ENCODE measurements around the gene ZNF691. TPM values are rescaled to one million over a fixed set of nuclear protein-coding genes. Genes with fewer than 3 reads are reported as not detected.
"Not testable (repeated sequence)": the region's sequence is repeated elsewhere in the genome, so short reads cannot be mapped to it uniquely, and the experiment has no call there.

Gene ZNF691
- total RNA-seq, 1 donor from 2014 or later, result 11.9 TPM

- Histone ChIP-seq H3K9me3 (no peaks in the 10 kb centered on the region), H3K27ac (no peak overlapping the region), H3K4me1 (peaks cover 9% of the 10 kb centered on the region), H3K36me3 (peaks cover 26% of the 10 kb centered on the region), H3K4me3 (no peak overlapping the region), H3K27me3 (ENCODE audit: low read depth) (no peaks in the 10 kb centered on the region)
- ATAC-seq, result no peak
- intact Hi-C loops (cut with DNase I), result no loop called here
- no peak for TF ChIP-seq CTCF (IDR thresholded peaks at IDR 0.05)
- DNase-seq, result no peak
Measured at GRCh38 chr1:42851960-42852607, 5.7 kb downstream of the ZNF691 start.

GRCh38 chr1:42852608-42852980 is 6.2 kb downstream of the ZNF691 start:
- intact Hi-C loops (cut with DNase I), result no loop called here
- no peak for TF ChIP-seq CTCF (IDR thresholded peaks at IDR 0.05)
- Histone ChIP-seq H3K9me3 (no peaks in the 10 kb centered on the region), H3K4me3 (no peak overlapping the region), H3K36me3 (peaks cover 26% of the 10 kb centered on the region), H3K4me1 (peaks cover 4% of the 10 kb centered on the region), H3K27me3 (ENCODE audit: low read depth) (no peaks in the 10 kb centered on the region), H3K27ac (no peak overlapping the region)
- DNase-seq, result no peak
- no peak for ATAC-seq

- no peak for TF ChIP-seq CTCF (IDR thresholded peaks at IDR 0.05)
- H3K27ac ChIP-seq, result no peak overlapping the region
- DNase-seq (no peak), ATAC-seq (no peak)
- H3K36me3 ChIP-seq, result peaks cover 26% of the 10 kb centered on the region
- no peaks in the 10 kb centered on the region for H3K27me3 ChIP-seq (ENCODE audit: low read depth)
- H3K9me3 ChIP-seq, result no peaks in the 10 kb centered on the region
- intact Hi-C loops (cut with DNase I), result no loop called here
- no peak overlapping the region for H3K4me3 ChIP-seq
- no peaks in the 10 kb centered on the region for H3K4me1 ChIP-seq
Measured at GRCh38 chr1:42853116-42853884, 6.9 kb downstream of the ZNF691 start.

- H3K27ac ChIP-seq; H3K4me3 ChIP-seq; intact Hi-C loops (cut with DNase I); H3K36me3 ChIP-seq; ATAC-seq; H3K9me3 ChIP-seq; H3K27me3 ChIP-seq (ENCODE audit: low read depth); H3K4me1 ChIP-seq; DNase-seq: not testable (repeated sequence)
Measured at GRCh38 chr1:42856554-42856953, 10.1 kb downstream of the ZNF691 start.

- H3K36me3 ChIP-seq; intact Hi-C loops (cut with DNase I): not testable (repeated sequence)
Measured at GRCh38 chr1:42859366-42859765, 13.0 kb downstream of the ZNF691 start.

GRCh38 chr1:42860339-42861013 is 14.1 kb downstream of the ZNF691 start:
- no peak for DNase-seq
- H3K36me3 ChIP-seq, result no peaks in the 10 kb centered on the region
- H3K4me1 ChIP-seq, result no peaks in the 10 kb centered on the region
- peaks cover 7% of the 10 kb centered on the region for H3K27me3 ChIP-seq (ENCODE audit: low read depth)
- ATAC-seq, result no peak
- no peak for TF ChIP-seq CTCF (IDR thresholded peaks at IDR 0.05)
- no peaks in the 10 kb centered on the region for H3K9me3 ChIP-seq
- no peak overlapping the region for H3K4me3 ChIP-seq
- no peak overlapping the region for H3K27ac ChIP-seq
- intact Hi-C loops (cut with DNase I), result no loop called here

More at GRCh38 chr1:42859366-42859765, 13.0 kb downstream of the ZNF691 start:
- H3K9me3 ChIP-seq; H3K27me3 ChIP-seq (ENCODE audit: low read depth); DNase-seq; ATAC-seq; H3K4me3 ChIP-seq; H3K4me1 ChIP-seq; H3K27ac ChIP-seq: not testable (repeated sequence)
